ENCODE data around the gene NTM.

DNA sequence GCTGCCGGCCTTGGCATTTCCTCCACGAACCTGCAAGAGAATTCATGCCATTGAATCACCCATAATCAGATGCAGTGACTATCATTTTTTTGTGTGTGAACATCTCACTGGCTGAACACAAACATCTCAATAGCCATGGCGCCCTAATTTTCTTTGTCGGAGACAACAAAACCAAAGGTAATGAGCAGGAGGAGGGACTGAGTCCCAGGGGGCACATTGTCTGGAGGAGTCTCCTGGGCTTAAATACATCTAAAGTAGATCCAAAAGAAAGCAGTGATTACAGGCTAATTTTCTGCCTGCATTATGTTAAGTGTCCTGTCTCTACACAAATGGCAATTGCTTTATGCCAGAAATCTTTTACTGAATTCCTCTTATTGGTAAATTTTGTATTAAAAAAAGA lies 113.5 kb downstream of the NTM start:
- no peak for TF ChIP-seq FOXK1 (CRISPR knock-in tag; IDR thresholded peaks at IDR 0.05)
- TF ChIP-seq, protein P1, sequence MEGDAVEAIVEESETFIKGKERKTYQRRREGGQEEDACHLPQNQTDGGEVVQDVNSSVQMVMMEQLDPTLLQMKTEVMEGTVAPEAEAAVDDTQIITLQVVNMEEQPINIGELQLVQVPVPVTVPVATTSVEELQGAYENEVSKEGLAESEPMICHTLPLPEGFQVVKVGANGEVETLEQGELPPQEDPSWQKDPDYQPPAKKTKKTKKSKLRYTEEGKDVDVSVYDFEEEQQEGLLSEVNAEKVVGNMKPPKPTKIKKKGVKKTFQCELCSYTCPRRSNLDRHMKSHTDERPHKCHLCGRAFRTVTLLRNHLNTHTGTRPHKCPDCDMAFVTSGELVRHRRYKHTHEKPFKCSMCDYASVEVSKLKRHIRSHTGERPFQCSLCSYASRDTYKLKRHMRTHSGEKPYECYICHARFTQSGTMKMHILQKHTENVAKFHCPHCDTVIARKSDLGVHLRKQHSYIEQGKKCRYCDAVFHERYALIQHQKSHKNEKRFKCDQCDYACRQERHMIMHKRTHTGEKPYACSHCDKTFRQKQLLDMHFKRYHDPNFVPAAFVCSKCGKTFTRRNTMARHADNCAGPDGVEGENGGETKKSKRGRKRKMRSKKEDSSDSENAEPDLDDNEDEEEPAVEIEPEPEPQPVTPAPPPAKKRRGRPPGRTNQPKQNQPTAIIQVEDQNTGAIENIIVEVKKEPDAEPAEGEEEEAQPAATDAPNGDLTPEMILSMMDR (IDR thresholded peaks at IDR 0.05) = no peak
